Measurements from ENCODE around the gene SRPK3.

SRPK3 gene

DNA sequence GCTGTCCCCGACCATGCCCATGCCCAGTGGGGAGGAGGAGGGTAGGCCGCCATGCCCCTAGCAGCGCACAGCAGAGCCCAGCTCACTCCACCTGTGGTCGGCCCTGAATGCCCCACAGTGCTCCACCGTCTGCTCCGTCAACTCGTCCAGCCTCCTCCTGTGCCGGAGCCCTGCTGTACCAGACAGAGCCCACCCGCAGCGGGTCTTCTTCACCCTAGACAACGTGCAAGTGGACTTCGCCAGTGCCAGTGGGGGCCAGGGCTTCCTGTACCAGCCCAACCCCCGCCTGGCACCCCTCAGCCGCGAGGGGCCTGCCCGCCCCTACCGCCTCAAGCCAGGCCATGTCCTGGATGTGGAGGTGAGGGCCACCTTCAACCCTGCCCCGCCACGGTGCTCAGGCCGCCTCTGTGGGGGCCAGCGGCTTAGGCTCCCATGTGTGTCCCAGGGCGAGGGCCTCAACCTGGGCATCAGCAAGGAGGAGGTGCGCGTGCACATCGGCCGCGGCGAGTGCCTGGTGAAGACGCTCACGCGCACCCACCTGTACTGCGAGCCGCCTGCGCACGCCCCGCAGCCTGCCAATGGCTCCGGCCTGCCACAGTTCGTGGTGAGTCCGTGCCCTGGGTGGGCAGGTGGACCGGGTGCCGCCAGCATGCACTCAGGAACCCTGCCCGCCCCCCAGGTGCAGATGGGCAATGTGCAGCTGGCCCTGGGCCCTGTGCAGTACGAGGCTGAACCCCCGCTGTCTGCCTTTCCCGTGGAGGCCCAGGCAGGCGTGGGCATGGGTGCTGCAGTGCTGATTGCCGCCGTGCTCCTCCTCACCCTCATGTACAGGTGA lies 6.9 kb upstream of the SRPK3 start:
- no peaks in the 10 kb centered on the region for H3F3A ChIP-seq (ENCODE audit: control insufficient read depth, insufficient read depth)
- no peak for TF ChIP-seq EZH2phosphoT487 (IDR thresholded peaks at IDR 0.05; ENCODE audit: borderline replicate concordance, low read length)
- TF ChIP-seq, protein P1, sequence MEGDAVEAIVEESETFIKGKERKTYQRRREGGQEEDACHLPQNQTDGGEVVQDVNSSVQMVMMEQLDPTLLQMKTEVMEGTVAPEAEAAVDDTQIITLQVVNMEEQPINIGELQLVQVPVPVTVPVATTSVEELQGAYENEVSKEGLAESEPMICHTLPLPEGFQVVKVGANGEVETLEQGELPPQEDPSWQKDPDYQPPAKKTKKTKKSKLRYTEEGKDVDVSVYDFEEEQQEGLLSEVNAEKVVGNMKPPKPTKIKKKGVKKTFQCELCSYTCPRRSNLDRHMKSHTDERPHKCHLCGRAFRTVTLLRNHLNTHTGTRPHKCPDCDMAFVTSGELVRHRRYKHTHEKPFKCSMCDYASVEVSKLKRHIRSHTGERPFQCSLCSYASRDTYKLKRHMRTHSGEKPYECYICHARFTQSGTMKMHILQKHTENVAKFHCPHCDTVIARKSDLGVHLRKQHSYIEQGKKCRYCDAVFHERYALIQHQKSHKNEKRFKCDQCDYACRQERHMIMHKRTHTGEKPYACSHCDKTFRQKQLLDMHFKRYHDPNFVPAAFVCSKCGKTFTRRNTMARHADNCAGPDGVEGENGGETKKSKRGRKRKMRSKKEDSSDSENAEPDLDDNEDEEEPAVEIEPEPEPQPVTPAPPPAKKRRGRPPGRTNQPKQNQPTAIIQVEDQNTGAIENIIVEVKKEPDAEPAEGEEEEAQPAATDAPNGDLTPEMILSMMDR (IDR thresholded peaks at IDR 0.05; ENCODE audit: low read depth, low read length, poor library complexity, severe bottlenecking) = no peak
- H3K9me3 ChIP-seq (ENCODE audit: control insufficient read depth, insufficient read depth, low read length) = no peaks in the 10 kb centered on the region
- no peaks in the 10 kb centered on the region for H3K4me1 ChIP-seq (ENCODE audit: control insufficient read depth, low read length)
- no peaks in the 10 kb centered on the region for H3K27me3 ChIP-seq (ENCODE audit: control insufficient read depth, low read length)
- no peak overlapping the region for H3K27ac ChIP-seq (ENCODE audit: low read depth, low read length)
- no peak overlapping the region for H3K4me2 ChIP-seq (ENCODE audit: low read length)
- no peak overlapping the region for H3K4me3 ChIP-seq (ENCODE audit: low read length)
- no peaks in the 10 kb centered on the region for H3K9me2 ChIP-seq (replicated peaks; ENCODE audit: control insufficient read depth, low read length)
- no peaks in the 10 kb centered on the region for H3K36me3 ChIP-seq (ENCODE audit: control insufficient read depth, low read length)
- H3K79me2 ChIP-seq (ENCODE audit: control insufficient read depth, low read length) = no peaks in the 10 kb centered on the region
- no peaks in the 10 kb centered on the region for H4K20me1 ChIP-seq (ENCODE audit: control insufficient read depth, insufficient read depth, low read depth, low read length)

DNA sequence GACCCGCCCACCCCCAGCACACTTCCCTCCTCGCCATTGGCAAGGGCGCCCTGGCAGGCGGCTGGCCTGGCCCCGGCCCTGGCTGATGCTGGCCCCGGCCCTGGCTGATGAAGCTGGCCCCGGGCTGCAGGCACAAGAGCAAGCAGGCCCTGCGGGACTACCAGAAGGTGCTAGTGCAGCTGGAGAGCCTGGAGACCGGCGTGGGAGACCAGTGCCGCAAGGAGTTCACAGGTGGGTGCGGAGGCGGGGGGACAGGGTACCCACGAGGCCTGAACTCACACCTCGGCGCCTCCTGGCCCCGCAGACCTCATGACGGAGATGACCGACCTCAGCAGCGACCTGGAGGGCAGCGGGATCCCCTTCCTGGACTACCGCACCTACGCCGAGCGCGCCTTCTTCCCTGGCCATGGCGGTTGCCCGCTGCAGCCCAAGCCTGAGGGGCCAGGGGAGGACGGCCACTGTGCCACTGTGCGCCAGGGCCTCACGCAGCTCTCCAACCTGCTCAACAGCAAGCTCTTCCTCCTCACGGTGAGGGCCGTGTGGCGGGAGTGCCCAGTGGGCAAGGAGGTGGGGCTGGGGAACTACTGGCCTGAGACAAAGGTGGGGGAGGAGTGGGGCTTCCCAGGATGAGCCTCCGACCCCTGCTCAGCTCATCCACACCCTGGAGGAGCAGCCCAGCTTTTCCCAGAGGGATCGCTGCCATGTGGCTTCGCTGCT lies 6.1 kb upstream of the SRPK3 start:
- no peaks in the 10 kb centered on the region for H4K20me1 ChIP-seq (ENCODE audit: control insufficient read depth, insufficient read depth, low read depth, low read length)
- H3K27ac ChIP-seq (ENCODE audit: low read depth, low read length) = no peak overlapping the region
- H3K79me2 ChIP-seq (ENCODE audit: control insufficient read depth, low read length) = no peaks in the 10 kb centered on the region
- H3F3A ChIP-seq (ENCODE audit: control insufficient read depth, insufficient read depth) = no peaks in the 10 kb centered on the region
- no peaks in the 10 kb centered on the region for H3K36me3 ChIP-seq (ENCODE audit: control insufficient read depth, low read length)
- no peak overlapping the region for H3K4me3 ChIP-seq (ENCODE audit: low read length)
- H3K4me2 ChIP-seq (ENCODE audit: low read length) = no peak overlapping the region
- H3K4me1 ChIP-seq (ENCODE audit: control insufficient read depth, low read length) = no peaks in the 10 kb centered on the region
- H3K9me2 ChIP-seq (replicated peaks; ENCODE audit: control insufficient read depth, low read length) = no peaks in the 10 kb centered on the region
- no peaks in the 10 kb centered on the region for H3K27me3 ChIP-seq (ENCODE audit: control insufficient read depth, low read length)
- no peaks in the 10 kb centered on the region for H3K9me3 ChIP-seq (ENCODE audit: control insufficient read depth, insufficient read depth, low read length)
- no peak for TF ChIP-seq EZH2phosphoT487 (IDR thresholded peaks at IDR 0.05; ENCODE audit: borderline replicate concordance, low read length)
- TF ChIP-seq, protein P1 (IDR thresholded peaks at IDR 0.05; ENCODE audit: low read depth, low read length, poor library complexity, severe bottlenecking) = no peak

DNA sequence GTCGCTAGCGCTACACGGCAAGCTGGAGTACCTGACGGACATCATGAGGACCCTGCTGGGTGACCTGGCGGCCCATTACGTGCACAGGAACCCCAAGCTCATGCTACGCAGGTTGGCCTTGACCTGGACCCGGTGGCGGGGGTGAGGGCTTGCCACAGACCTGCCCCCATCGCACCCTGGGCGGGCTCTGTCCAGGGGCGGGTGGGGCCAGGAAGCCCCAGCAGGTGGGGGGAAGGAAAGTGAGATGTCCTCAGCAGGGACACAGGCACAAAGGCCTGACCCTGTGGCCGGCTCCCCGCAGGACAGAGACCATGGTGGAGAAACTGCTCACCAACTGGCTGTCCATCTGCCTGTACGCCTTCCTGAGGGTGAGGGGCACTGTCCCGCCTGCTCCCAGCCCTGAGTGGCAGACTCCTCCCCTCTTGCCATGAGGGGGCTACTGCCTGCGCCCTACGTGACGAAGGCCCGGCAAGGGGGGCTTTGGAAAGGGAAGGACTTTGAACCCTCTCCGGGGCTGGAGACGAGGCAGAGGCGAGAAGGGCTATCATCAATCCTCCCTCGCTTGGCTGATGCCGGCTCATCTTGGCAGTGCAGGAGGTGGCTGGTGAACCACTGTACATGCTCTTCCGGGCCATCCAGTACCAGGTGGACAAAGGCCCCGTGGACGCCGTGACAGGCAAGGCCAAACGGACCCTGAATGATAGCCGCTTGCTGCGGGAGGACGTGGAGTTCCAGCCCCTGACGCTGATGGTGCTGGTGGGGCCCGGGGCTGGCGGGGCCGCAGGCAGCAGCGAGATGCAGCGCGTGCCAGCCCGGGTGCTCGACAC lies 5.3 kb upstream of the SRPK3 start:
- H4K20me1 ChIP-seq (ENCODE audit: control insufficient read depth, insufficient read depth, low read depth, low read length) = no peaks in the 10 kb centered on the region
- no peaks in the 10 kb centered on the region for H3K4me1 ChIP-seq (ENCODE audit: control insufficient read depth, low read length)
- H3K9me2 ChIP-seq (replicated peaks; ENCODE audit: control insufficient read depth, low read length) = no peaks in the 10 kb centered on the region
- no peaks in the 10 kb centered on the region for H3K27me3 ChIP-seq (ENCODE audit: control insufficient read depth, low read length)
- no peak overlapping the region for H3K27ac ChIP-seq (ENCODE audit: low read depth, low read length)
- H3K36me3 ChIP-seq (ENCODE audit: control insufficient read depth, low read length) = no peaks in the 10 kb centered on the region
- no peak for TF ChIP-seq EZH2phosphoT487 (IDR thresholded peaks at IDR 0.05; ENCODE audit: borderline replicate concordance, low read length)
- no peaks in the 10 kb centered on the region for H3F3A ChIP-seq (ENCODE audit: control insufficient read depth, insufficient read depth)
- H3K9me3 ChIP-seq (ENCODE audit: control insufficient read depth, insufficient read depth, low read length) = no peaks in the 10 kb centered on the region
- no peak overlapping the region for H3K4me2 ChIP-seq (ENCODE audit: low read length)
- H3K4me3 ChIP-seq (ENCODE audit: low read length) = no peak overlapping the region
- H3K79me2 ChIP-seq (ENCODE audit: control insufficient read depth, low read length) = no peaks in the 10 kb centered on the region
